ENCODE data around the gene DNAJC4.

DNA sequence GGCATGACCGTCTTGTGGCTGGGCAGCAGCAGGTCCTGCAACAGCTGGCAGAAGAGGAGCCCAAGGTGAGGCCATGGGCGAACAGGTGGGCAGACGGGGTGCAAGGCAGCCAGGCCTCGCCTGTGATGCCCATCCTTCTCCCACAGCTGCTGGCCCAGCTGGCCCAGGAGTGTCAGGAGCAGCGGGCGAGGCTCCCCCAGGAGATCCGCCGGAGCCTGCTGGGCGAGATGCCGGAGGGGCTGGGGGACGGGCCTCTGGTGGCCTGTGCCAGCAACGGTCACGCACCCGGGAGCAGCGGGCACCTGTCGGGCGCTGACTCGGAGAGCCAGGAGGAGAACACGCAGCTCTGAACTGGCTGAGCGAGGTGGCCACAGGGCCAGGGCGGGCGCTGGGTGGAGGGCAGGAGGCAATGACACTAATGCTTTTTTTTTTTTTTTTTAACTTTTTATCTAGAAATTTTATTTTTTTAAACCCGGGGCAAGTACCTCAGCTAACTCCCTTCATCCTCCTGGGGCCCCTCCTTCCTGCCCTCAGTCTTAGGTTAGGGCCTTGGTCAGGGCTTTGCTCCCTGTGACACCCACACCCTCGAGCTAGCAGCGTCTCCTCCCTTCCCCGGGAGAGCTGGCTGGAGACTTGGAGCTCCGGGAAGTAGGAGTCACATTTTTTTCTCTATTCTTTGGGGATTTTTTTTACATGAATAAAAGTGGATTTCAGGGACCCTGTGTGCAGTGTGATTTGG is 37.0 kb downstream of the DNAJC4 start:
- TF ChIP-seq CTCF (IDR thresholded peaks at IDR 0.05), result no peak
- TF ChIP-seq EZH2 (IDR thresholded peaks at IDR 0.05), result no peak
- TF ChIP-seq EZH2phosphoT487 (IDR thresholded peaks at IDR 0.05), result no peak
